BE2C (cell line): Measurements from ENCODE around the gene C16orf92. TPM values are rescaled to one million over a fixed set of nuclear protein-coding genes. Genes with fewer than 3 reads are reported as not detected.

Source experiments
- DNase-seq: peaks from one replicate; pipeline ENCODE4 v3.0.0-alpha.2; 2020
- H3K27me3 ChIP-seq: fragments of 250-450 bp; sonication (Bioruptor Pico); 2 replicates; pipeline ENCODE4 v1.5.1; 2020; ENCODE audit warnings: mild to moderate bottlenecking
- H3K36me3 ChIP-seq: fragments of 250-450 bp; sonication (Bioruptor Pico); 2 replicates; pipeline ENCODE4 v1.5.1; 2020; ENCODE audit warnings: mild to moderate bottlenecking
- H3K4me1 ChIP-seq: fragments of 250-450 bp; sonication (Bioruptor Pico); 2 replicates; pipeline ENCODE4 v1.5.1; 2020
- H3K4me3 ChIP-seq: 2 replicates; pipeline ENCODE4 v1.5.1; 2011; ENCODE audit warnings: low read depth, low read length
- H3K9me3 ChIP-seq: fragments of 250-450 bp; sonication (Bioruptor Pico); 2 replicates; pipeline ENCODE4 v1.5.1; 2020
- CTCF ChIP-seq: IDR thresholded peaks from 2 replicates; pipeline ENCODE4 v1.5.1; 2012; ENCODE audit warnings: mild to moderate bottlenecking, low read depth, low read length
- polyA plus RNA-seq: library from polyadenylated mRNA; unstranded; fragments of >200 nt; gene quantifications from one replicate; pipeline ENCODE4 v1.2.1, GENCODE V29; 2012; ENCODE audit warnings: low read depth, missing spikeins; ENCODE audit not compliant: insufficient read length, insufficient read depth

C16orf92 gene
- 4.3 TPM for polyA plus RNA-seq

GRCh38 chr16:30022887-30023286, at the start of gene C16orf92:
TSS of gene C16orf92 (plus strand) at chr16:30023198. CDS start at chr16:30023341, 143 bp downstream.
- H3K9me3 ChIP-seq = no peaks in the 10 kb centered on the region
- H3K4me1 ChIP-seq = no peaks in the 10 kb centered on the region
- no peak within 1 kb of the TSS for H3K4me3 ChIP-seq
- no peak for DNase-seq
- TF ChIP-seq CTCF = no peak
- H3K36me3 ChIP-seq = no peaks in the 10 kb centered on the region
- H3K27me3 ChIP-seq = no peaks in the 10 kb centered on the region

GRCh38 chr16:29973384-29974246, 49.4 kb upstream of the C16orf92 start, which contains the start of gene TAOK2:
TSS of gene TAOK2 (plus strand) at chr16:29973868. CDS start at chr16:29977773, 3,905 bp downstream.
- DNase-seq = peak; percentile 100
- Histone ChIP-seq H3K4me3 (peak within 1 kb of the TSS; percentile 94), H3K36me3 (peaks cover 11% of the 10 kb centered on the region), H3K27me3 (no peaks in the 10 kb centered on the region), H3K4me1 (no peaks in the 10 kb centered on the region), H3K9me3 (peaks cover 8% of the 10 kb centered on the region; the same call in 1 of the 2 replicates)
- TF ChIP-seq CTCF = no peak

- no peak for DNase-seq
- no peak for TF ChIP-seq CTCF
- no peaks in the 10 kb centered on the region for H3K27me3 ChIP-seq
- H3K4me3 ChIP-seq = peak overlapping the region; percentile 94
- H3K4me1 ChIP-seq = no peaks in the 10 kb centered on the region
- H3K36me3 ChIP-seq = peaks cover 20% of the 10 kb centered on the region
- peaks cover 8% of the 10 kb centered on the region; the same call in 1 of the 2 replicates for H3K9me3 ChIP-seq
These were observed 48.5 kb upstream of the C16orf92 start for GRCh38 chr16:29974291-29975133.

GRCh38 chr16:29975134-29975538, 47.9 kb upstream of the C16orf92 start:
- Histone ChIP-seq H3K9me3 (peaks cover 8% of the 10 kb centered on the region; the same call in 1 of the 2 replicates), H3K4me3 (peak overlapping the region; percentile 94), H3K4me1 (no peaks in the 10 kb centered on the region), H3K36me3 (peaks cover 26% of the 10 kb centered on the region), H3K27me3 (no peaks in the 10 kb centered on the region)
- no peak for DNase-seq
- no peak for TF ChIP-seq CTCF

- Histone ChIP-seq H3K27me3 (no peaks in the 10 kb centered on the region), H3K4me1 (no peaks in the 10 kb centered on the region), H3K36me3 (peaks cover 34% of the 10 kb centered on the region), H3K4me3 (peak overlapping the region; percentile 94), H3K9me3 (peaks cover 8% of the 10 kb centered on the region; the same call in 1 of the 2 replicates)
- no peak for DNase-seq
- no peak for TF ChIP-seq CTCF
These were observed 47.0 kb upstream of the C16orf92 start for GRCh38 chr16:29975811-29976511.
